Activated CD4-positive, alpha-beta T cell treated with anti-CD3 and anti-CD28 coated beads, Interleukin-2, amount 10 ng/mL, durations not matched to agents 24 days and 14 days (primary cell): Measurements from ENCODE around the gene INPP4B. TPM values are rescaled to one million over a fixed set of nuclear protein-coding genes. Genes with fewer than 3 reads are reported as not detected.

Experiments
- DNase-seq: peaks from one replicate; pipeline ENCODE4 v3.0.0; 2022
- H3K27ac Mint-ChIP-seq: one replicate; pipeline ENCODE4 v1.8.0; 2022; ENCODE audit warnings: mild to moderate bottlenecking, mixed read lengths
- H3K27me3 Mint-ChIP-seq: one replicate; pipeline ENCODE4 v1.8.0; 2022; ENCODE audit warnings: mixed read lengths
- H3K36me3 Mint-ChIP-seq: one replicate; pipeline ENCODE4 v1.8.0; 2022; ENCODE audit warnings: low read depth, mild to moderate bottlenecking, mixed read lengths
- H3K4me1 Mint-ChIP-seq: one replicate; pipeline ENCODE4 v1.8.0; 2021; ENCODE audit warnings: mixed read lengths
- H3K4me3 Mint-ChIP-seq: one replicate; pipeline ENCODE4 v1.8.0; 2022; ENCODE audit warnings: mild to moderate bottlenecking, moderate library complexity, mixed read lengths
- H3K9me3 Mint-ChIP-seq: one replicate; pipeline ENCODE4 v1.8.0; 2021; ENCODE audit warnings: mixed read lengths
- intact Hi-C: fragments of 100-400 bp; cut with micrococcal nuclease; formaldehyde crosslinking; loops from one replicate; pipeline ENCODE4 v1.15.1; 2023
- total RNA-seq: library from RNA; stranded (reverse); gene quantifications from 2 replicates; pipeline ENCODE4 v1.2.3, GENCODE V29; 2022

The INPP4B gene
- total RNA-seq, 1 donor from 2014 or later = 42.5 TPM

DNA sequence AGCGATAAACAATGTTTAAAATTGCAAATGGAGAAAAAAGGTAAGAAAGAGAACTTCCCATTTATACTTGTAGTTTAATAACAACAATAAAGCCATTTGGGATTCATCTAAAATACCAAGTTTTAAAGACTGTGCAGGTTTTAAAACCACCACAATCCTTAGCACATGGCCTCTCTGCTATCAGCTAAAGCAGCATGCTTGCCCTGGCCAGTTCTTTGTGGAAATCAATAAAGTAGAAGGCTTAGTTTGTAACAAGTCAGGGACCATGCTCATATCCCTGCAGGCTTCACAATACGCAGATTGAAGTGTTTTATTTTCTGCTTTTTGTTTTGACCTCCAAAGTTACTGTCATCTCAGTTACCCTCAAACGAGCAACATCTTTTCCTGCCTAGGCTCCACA is 249.5 kb downstream of the INPP4B start:
- Mint-ChIP-seq H3K36me3 (peaks cover 57% of the 10 kb centered on the region), H3K27me3 (no peaks in the 10 kb centered on the region)

DNA sequence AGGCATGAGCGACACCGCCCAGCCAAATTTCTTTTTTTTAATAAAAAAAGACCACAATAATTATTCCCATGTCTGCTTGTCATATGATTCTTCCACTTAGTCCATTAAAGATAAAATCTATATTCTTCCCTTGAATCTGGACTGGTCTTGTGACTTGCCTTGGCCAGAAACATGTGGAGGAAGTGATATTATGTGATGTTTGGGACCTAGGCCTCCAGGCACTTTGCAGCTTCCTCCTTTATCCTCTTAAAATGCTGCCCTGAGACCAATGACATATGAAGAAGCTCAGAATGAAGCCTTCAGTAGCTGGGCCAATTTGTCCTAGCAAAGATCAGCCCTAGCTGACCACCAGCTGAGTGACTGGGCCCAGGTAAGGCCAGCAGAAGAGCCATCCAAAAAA is 250.0 kb downstream of the INPP4B start:
- Mint-ChIP-seq H3K4me1 (peaks cover 12% of the 10 kb centered on the region), H3K27ac (no peak overlapping the region), H3K4me3 (no peak overlapping the region), H3K36me3 (peaks cover 60% of the 10 kb centered on the region), H3K27me3 (no peaks in the 10 kb centered on the region), H3K9me3 (peaks cover 28% of the 10 kb centered on the region)
- intact Hi-C loops = no loop called here
- DNase-seq = no peak

More for the DNA sequence above, 249.5 kb downstream of the INPP4B start:
- intact Hi-C loops = no loop called here
- DNase-seq = no peak
- H3K27ac Mint-ChIP-seq = no peak overlapping the region
- no peak overlapping the region for H3K4me3 Mint-ChIP-seq
- H3K9me3 Mint-ChIP-seq = peaks cover 26% of the 10 kb centered on the region
- H3K4me1 Mint-ChIP-seq = peaks cover 11% of the 10 kb centered on the region

DNA sequence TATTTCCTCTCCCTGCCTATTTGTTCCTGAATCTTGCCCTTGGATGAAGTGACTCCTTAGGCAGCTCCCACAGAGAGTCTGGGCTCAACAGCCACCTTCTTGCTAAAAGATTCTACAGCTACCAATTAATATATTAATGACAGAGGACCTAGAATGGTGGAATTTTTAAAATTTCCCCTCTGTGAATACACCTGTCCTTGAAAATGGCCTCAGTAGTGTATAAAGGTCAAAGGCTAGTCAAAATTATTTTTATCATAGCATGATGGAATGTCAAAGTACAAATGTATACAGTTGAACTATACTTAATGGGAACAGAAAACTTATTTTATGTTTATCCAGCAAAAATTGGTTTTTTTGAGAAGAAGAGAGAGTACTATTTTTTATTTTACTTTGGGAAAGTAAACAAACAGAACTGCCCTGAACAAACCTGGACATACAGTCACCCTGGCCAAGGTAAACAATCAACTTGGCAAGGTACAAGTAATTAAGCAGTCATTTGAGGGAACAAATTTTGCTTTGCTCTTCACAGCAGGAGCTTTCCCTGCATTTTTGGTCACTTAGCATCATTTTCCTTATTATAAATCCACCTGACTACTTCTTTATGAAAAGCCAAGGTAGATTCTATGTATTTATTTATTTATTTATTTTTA is 250.8 kb downstream of the INPP4B start:
- Mint-ChIP-seq H3K4me1 (peaks cover 12% of the 10 kb centered on the region), H3K27ac (no peak overlapping the region)

DNA sequence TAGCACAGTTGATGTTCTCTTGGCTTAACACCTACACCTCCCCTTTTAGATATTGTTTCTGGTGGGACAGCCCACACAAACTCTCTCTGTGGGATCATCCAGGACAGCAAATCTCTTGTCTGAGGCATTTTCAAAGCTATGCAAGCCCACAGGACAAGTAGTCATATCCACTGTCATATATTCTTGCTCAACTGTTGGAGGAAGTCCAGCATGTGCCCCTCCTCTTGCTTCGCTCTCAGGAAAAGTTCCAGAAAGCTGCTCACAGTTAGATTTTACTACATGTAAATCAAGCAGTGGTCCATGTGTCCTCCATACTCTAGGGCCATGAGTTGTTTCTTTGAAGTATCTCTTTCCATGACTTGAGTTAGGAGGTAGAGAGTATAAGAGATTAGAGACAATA is 260.7 kb downstream of the INPP4B start:
- intact Hi-C loops = no loop called here
- H3K36me3 Mint-ChIP-seq = peaks cover 58% of the 10 kb centered on the region
- no peaks in the 10 kb centered on the region for H3K27me3 Mint-ChIP-seq
- H3K4me3 Mint-ChIP-seq = no peak overlapping the region
- no peak for DNase-seq
- H3K9me3 Mint-ChIP-seq = peaks cover 25% of the 10 kb centered on the region
- H3K4me1 Mint-ChIP-seq = peaks cover 21% of the 10 kb centered on the region
- H3K27ac Mint-ChIP-seq = no peak overlapping the region

More for the DNA sequence above, 250.8 kb downstream of the INPP4B start:
- H3K27me3 Mint-ChIP-seq = no peaks in the 10 kb centered on the region
- peaks cover 56% of the 10 kb centered on the region for H3K36me3 Mint-ChIP-seq
- peaks cover 21% of the 10 kb centered on the region for H3K9me3 Mint-ChIP-seq
- no peak overlapping the region for H3K4me3 Mint-ChIP-seq
- DNase-seq = no peak
- intact Hi-C loops = no loop called here

DNA sequence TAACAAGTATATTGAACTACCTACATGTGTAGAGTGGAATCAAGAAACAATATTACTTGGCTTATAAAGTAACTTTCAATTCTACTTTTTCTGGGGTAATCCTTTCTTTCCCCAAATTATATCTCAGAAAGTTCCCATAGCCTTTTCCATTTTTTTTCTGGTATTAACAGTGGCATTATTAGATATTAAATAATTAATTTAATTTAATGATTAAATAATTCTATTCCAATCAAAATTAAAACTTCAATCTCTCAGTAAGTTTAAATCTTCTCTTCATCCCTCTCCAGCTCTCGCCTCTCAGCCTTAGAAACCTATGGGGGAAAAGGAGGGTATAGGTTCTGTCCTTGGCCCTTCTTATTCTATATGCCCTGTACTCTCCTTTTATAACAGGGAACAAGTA is 262.4 kb downstream of the INPP4B start:
- H3K4me3 Mint-ChIP-seq = no peak overlapping the region
- H3K9me3 Mint-ChIP-seq = peaks cover 16% of the 10 kb centered on the region
- peaks cover 45% of the 10 kb centered on the region for H3K36me3 Mint-ChIP-seq
- H3K27ac Mint-ChIP-seq = no peak overlapping the region
- H3K27me3 Mint-ChIP-seq = no peaks in the 10 kb centered on the region
- intact Hi-C loops = no loop called here
- DNase-seq = no peak
- H3K4me1 Mint-ChIP-seq = peaks cover 26% of the 10 kb centered on the region

DNA sequence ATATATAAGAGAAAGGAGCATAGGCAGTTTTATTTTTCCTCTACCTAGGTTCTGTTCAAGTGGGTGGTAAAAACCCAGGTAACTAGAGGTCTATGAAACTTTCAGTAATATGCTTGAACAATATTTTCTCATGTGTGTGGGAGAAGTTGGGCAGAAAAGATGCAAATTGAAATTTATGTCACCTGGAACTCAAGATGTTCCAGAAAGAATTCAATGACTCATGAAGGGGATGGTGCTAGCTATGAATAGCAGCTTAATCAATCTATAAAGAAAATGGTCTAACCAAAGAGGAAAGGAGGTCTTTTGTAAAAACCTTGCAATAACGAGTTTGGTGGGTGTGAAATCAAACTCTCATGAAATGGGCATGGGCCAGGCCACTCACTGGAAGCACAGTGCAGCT is 263.8 kb downstream of the INPP4B start:
- intact Hi-C loops = no loop called here

DNA sequence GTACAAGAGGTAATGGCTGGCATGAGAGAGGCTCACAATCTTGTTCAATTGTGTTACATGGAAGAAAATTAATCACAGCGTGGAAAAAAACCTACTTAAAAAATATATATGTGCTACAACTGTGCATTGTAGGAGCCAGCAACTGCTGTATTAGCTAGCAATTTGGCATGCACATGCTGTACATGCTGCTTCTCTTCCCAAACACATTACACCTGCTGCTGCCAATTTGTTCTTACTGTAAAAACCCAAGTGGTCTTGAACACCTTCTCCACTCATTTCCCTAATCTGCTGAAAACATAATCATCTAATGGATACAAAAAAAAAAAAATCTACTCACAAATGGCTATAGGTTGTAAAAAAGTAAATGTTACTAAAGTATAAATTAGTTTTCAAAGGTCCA is 264.2 kb downstream of the INPP4B start:
- Mint-ChIP-seq H3K36me3 (peaks cover 57% of the 10 kb centered on the region), H3K4me3 (no peak overlapping the region)

More for the DNA sequence above, 263.8 kb downstream of the INPP4B start:
- H3K4me3 Mint-ChIP-seq = peak overlapping the region; percentile 17
- no peaks in the 10 kb centered on the region for H3K27me3 Mint-ChIP-seq
- H3K36me3 Mint-ChIP-seq = peaks cover 54% of the 10 kb centered on the region
- DNase-seq = no peak
- peaks cover 26% of the 10 kb centered on the region for H3K4me1 Mint-ChIP-seq
- H3K9me3 Mint-ChIP-seq = peaks cover 16% of the 10 kb centered on the region
- H3K27ac Mint-ChIP-seq = no peak overlapping the region

DNA sequence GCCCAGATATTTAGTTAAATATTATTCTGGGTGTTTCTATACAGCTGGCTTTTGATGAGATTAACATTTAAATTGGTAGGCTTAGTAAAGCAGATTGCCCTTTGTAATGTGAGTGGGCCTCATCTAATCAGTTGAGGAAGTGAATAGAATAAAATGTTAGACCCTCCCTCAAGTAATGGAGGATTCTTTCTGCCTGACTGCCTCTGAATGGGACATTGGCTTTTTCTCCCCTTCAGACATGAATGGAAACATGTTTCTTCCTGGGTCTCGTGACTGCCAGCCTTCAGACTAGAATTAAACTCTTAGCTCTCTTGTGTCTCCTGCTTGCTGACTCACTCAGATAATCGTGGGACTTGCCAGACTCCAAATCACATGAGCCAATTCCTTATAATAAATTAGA is 266.7 kb downstream of the INPP4B start:
- peaks cover 30% of the 10 kb centered on the region for H3K4me1 Mint-ChIP-seq
- peaks cover 6% of the 10 kb centered on the region for H3K9me3 Mint-ChIP-seq
- intact Hi-C loops = no loop called here
- no peaks in the 10 kb centered on the region for H3K27me3 Mint-ChIP-seq
- no peak overlapping the region for H3K4me3 Mint-ChIP-seq
- H3K36me3 Mint-ChIP-seq = peaks cover 45% of the 10 kb centered on the region
- H3K27ac Mint-ChIP-seq = no peak overlapping the region
- no peak for DNase-seq

More for the DNA sequence above, 264.2 kb downstream of the INPP4B start:
- H3K4me1 Mint-ChIP-seq = peaks cover 26% of the 10 kb centered on the region
- no peaks in the 10 kb centered on the region for H3K27me3 Mint-ChIP-seq
- intact Hi-C loops = no loop called here
- H3K9me3 Mint-ChIP-seq = peaks cover 15% of the 10 kb centered on the region
- no peak for DNase-seq
- H3K27ac Mint-ChIP-seq = no peak overlapping the region

DNA sequence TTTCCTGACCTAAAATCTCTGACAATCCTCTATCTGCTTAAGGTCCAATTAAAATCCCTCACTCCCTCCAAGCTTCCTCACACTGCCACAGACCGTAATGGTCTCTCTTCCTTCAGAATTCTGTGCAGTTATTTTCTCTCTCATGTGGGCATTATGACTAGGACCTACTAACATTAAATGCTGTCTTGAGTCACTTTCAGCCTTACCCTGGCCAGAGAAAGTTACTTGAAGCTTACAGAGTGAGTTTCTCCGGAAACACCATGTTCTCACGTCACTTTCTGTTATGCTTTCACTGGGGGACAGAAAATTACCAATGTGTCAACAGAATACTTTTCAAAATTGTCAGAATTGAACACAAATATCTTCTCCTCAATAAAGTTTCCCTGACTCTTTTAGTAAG is 271.8 kb downstream of the INPP4B start:
- intact Hi-C loops = no loop called here
- DNase-seq = no peak
- no peak overlapping the region for H3K4me3 Mint-ChIP-seq
- peaks cover 7% of the 10 kb centered on the region for H3K9me3 Mint-ChIP-seq
- no peaks in the 10 kb centered on the region for H3K27me3 Mint-ChIP-seq
- H3K27ac Mint-ChIP-seq = peak overlapping the region; percentile 74
- peaks cover 29% of the 10 kb centered on the region for H3K4me1 Mint-ChIP-seq
- H3K36me3 Mint-ChIP-seq = peaks cover 45% of the 10 kb centered on the region

DNA sequence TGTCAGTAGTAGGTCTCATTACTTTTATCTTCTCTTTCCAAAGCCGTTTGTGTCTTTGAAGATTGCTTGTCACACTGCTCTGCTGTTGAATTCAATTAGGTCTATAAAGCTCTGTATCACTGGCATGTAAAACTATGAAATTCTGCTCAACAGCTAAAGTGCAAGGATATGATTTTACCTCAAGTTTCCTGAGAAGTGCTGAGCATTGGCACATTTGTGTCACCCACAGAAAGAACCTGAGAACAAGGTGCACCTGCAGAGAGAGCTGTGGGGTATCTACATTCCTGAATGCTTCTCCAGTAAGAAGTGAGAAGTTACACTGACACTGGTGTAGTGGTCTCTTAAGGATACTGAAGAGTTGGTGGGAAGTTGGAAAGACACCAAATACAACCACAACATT is 274.0 kb downstream of the INPP4B start:
- peaks cover 32% of the 10 kb centered on the region for H3K36me3 Mint-ChIP-seq
- no peaks in the 10 kb centered on the region for H3K27me3 Mint-ChIP-seq
- no peak for DNase-seq
- no peak overlapping the region for H3K4me3 Mint-ChIP-seq
- peaks cover 35% of the 10 kb centered on the region for H3K4me1 Mint-ChIP-seq
- no peak overlapping the region for H3K27ac Mint-ChIP-seq
- intact Hi-C loops = no loop called here
- H3K9me3 Mint-ChIP-seq = peaks cover 7% of the 10 kb centered on the region

DNA sequence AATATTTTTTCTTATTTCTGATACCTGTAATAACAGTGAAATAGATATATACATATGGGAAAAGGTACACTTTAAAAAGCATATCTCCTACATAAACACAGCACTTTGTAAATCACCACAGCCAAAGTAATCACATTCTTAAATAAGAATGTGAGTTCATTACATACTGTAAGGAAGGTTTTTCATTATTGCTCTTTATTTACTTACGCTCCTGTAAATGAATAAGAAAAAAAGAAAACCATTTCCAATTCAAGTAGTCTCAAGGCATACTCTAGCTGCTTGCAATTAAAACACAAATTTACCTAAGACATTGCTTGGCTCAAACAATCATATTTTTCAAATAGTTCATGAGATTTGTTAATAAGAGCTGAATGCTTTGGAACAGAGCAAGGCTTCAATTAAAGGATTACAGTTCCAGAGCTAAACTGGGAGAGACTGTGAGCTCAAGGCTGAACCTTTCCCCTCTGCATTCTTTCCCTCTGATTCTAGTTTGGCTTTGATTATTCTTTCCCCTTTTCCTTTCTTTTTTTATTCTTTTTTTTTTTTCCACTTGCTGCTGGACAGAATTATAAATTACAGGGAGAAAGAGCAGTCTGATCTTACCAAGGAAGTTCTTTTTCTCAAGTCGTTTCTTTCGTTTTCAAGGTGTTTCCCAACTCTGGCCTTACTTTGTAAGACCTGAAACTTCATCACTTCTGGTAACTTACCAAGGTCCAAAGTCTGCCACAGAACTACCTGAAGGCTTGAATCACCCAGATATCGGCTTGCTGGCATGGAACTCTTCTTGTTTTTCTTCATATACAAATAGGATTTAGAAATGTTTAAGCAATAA is 278.3 kb downstream of the INPP4B start:
- Mint-ChIP-seq H3K36me3 (peaks cover 16% of the 10 kb centered on the region), H3K9me3 (peaks cover 5% of the 10 kb centered on the region), H3K27ac (peak overlapping the region; percentile 90), H3K27me3 (no peaks in the 10 kb centered on the region), H3K4me1 (peaks cover 45% of the 10 kb centered on the region), H3K4me3 (peak overlapping the region; percentile 85)
- intact Hi-C loops = loop anchor here (1.0 to 5.0 kb wide), 11 partner anchors 129 to 619 kb away; partner anchors contain the start of gene INPP4B
- DNase-seq = peak; percentile 74

DNA sequence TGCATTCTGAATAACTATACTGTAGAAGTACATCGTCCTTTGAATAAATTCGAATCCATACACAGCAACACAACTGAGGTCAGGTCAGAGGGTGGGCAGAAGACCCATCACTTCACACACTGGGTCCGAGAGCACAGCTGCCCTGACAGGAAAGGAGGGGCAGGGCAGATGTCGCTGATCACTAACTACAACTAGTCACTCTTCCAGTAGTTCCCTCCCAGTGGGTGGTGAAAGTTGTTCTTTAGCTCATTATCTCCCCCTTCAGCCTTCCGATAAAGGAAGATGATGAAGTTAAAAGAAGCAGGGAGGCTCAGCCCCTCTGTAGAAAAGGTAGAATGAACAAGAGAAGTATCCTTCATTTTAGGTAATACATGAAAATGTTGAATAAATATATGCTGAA is 278.9 kb downstream of the INPP4B start:
- Mint-ChIP-seq H3K27me3 (no peaks in the 10 kb centered on the region), H3K9me3 (peaks cover 4% of the 10 kb centered on the region), H3K4me1 (peaks cover 43% of the 10 kb centered on the region), H3K27ac (peak overlapping the region; percentile 93), H3K36me3 (peaks cover 14% of the 10 kb centered on the region), H3K4me3 (peak overlapping the region; percentile 85)
- intact Hi-C loops = loop anchor here (1.0 to 5.0 kb wide), 11 partner anchors 130 to 620 kb away; partner anchors contain the start of gene INPP4B
- DNase-seq = peak; percentile 89

DNA sequence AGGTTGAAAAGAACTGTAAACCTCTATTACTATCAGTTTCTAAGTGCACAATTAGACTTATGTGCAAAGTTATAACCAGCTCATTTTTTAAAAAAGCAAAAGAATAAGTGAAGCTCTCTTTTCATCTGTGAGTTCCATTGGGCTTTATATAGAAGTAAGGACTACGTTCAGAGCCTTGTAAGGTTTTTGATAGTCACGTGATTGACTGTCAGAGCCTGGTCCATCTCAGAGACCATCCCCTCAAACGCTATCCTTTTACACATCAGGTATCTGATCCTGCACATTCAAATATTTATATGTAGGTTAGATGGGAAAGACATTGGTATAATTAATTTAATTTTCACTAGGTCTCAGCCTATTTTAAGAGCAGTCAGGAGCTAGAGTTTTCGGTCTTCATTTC is 279.3 kb downstream of the INPP4B start:
- H3K9me3 Mint-ChIP-seq = peaks cover 4% of the 10 kb centered on the region
- peak overlapping the region; percentile 93 for H3K27ac Mint-ChIP-seq
- intact Hi-C loops = loop anchor here (1.0 to 5.0 kb wide), 14 partner anchors 16 to 621 kb away; partner anchors contain the start of gene INPP4B
- H3K4me3 Mint-ChIP-seq = peak overlapping the region; percentile 85
- no peaks in the 10 kb centered on the region for H3K27me3 Mint-ChIP-seq
- H3K4me1 Mint-ChIP-seq = peaks cover 39% of the 10 kb centered on the region
- H3K36me3 Mint-ChIP-seq = peaks cover 11% of the 10 kb centered on the region
- peak; percentile 70 for DNase-seq

DNA sequence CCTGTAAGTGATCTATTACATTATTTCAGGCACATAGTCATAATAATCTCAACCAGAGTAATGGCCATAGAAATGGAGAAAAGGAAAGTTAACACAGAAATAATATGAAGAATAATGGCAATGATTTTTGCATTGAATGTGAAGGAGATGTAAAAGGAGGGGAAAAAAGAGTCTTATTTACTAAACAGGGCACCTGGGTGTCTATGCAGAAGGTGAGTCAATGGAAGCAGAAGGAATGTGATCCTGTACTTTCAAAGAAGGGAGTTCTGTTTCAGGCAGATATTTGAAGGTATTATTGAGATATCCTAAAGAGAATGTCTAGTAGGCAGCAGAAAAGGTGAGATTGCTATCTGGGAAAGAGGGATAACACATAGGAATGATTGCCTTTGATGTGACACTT is 279.9 kb downstream of the INPP4B start:
- peaks cover 11% of the 10 kb centered on the region for H3K36me3 Mint-ChIP-seq
- intact Hi-C loops = loop anchor here (1.0 to 5.0 kb wide), 11 partner anchors 16 to 621 kb away; partner anchors contain the start of gene INPP4B
- H3K27ac Mint-ChIP-seq = peak overlapping the region; percentile 93
- H3K9me3 Mint-ChIP-seq = peaks cover 4% of the 10 kb centered on the region
- peaks cover 39% of the 10 kb centered on the region for H3K4me1 Mint-ChIP-seq
- H3K4me3 Mint-ChIP-seq = peak overlapping the region; percentile 85
- no peaks in the 10 kb centered on the region for H3K27me3 Mint-ChIP-seq
- DNase-seq = no peak
